Ramos (cell line): Measurements from ENCODE around the gene RNASE2.
"Not testable (repeated sequence)": the region's sequence is repeated elsewhere in the genome, so short reads cannot be mapped to it uniquely, and the experiment has no call there.

Experiments
- in situ Hi-C: fragments of 300-500 bp; cut with MboI; formaldehyde crosslinking; loops from one replicate; pipeline ENCODE4 v1.14.3; 2022; ENCODE audit warnings: low sequenced_read_pairs; ENCODE audit not compliant: unreplicated experiment

The RNASE2 gene

GRCh38 chr14:20980906-20981305 lies 25.6 kb downstream of the RNASE2 start:
- in situ Hi-C loops: no loop called here

DNA sequence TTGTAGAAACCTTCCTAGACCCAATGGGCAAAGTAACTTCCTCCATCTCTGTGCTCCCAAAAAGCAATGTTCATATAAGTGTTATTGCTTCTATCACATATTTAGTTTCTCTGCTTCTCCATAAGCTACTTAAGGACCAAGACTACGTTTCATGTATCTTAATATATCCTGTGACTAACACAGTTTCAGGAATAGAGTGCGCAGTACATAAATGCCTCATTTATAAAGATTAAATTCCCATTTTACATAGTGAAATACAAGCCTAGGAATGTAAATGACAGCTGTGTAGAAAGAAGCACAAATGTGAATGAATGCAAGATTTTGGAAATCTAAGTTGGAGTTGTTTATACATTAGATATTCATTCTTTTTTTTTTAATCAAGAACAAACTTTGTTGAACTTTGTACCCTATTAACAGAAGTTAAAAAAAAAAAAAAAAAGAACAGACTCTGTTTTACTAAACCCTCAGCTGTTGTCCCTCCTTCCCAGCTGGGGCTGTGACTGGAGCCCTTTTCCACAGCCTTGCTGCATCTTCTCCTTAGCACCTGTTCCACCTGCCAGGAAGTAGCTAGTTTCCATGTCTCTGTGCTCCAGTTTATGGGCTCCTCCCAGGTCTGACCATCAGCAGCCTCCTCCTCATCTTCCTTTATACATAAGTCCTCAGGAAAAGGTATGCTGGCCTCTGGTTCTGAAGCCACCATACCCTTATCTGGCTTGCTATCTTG lies 27.5 kb downstream of the RNASE2 start:
- in situ Hi-C loops: no loop called here

DNA sequence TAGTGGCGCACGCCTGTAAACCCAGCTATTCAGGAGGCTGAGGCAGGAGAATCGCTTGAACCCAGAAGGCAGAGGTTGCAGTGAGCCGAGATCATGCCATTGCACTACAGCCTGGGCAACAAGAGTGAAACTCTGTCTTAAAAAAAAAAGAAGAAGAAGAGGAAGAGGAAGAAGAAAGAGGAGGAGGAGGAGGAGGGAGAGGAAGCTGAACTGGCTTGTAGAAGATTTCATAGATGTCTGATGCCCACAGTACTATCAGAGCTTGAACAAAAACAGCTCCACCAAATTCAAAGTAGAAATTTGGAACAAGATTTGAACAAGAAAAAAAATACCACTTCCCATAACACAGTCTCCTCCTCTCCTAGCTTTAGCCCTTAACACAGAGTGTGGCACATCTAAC lies 30.4 kb downstream of the RNASE2 start:
- in situ Hi-C loops: not testable (repeated sequence)

GRCh38 chr14:20986811-20987210 lies 31.5 kb downstream of the RNASE2 start:
- in situ Hi-C loops: no loop called here

GRCh38 chr14:20988717-20989470 lies 33.6 kb downstream of the RNASE2 start:
- in situ Hi-C loops: no loop called here

DNA sequence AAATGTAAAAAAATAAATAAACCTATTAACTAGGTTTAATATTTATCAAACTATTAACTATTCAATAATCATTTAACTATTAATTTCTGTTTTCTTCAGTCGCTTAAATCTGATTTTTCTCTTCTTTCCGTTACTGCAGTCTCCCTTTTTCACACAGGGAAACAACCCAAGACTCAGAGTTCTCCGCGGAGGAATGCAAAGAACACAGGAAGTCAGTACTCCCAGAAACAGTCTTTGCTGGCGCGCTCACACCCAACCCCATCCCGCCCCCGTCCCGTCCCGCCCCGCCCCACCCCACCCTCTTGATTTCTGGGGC lies 34.1 kb downstream of the RNASE2 start:
- in situ Hi-C loops: no loop called here

GRCh38 chr14:20989787-20990600 lies 34.7 kb downstream of the RNASE2 start, which contains the start of gene METTL17:
METTL17 (plus strand) TSS chr14:20989980; CDS start chr14:20990003, 23 bp downstream.
- in situ Hi-C loops: no loop called here

GRCh38 chr14:20996521-20996920 lies 41.2 kb downstream of the RNASE2 start:
- in situ Hi-C loops: no loop called here

- in situ Hi-C loops: no loop called here
Measured at GRCh38 chr14:20997115-20997514, 41.8 kb downstream of the RNASE2 start.

- in situ Hi-C loops: no loop called here
Measured at GRCh38 chr14:20997564-20997963, 42.3 kb downstream of the RNASE2 start.

DNA sequence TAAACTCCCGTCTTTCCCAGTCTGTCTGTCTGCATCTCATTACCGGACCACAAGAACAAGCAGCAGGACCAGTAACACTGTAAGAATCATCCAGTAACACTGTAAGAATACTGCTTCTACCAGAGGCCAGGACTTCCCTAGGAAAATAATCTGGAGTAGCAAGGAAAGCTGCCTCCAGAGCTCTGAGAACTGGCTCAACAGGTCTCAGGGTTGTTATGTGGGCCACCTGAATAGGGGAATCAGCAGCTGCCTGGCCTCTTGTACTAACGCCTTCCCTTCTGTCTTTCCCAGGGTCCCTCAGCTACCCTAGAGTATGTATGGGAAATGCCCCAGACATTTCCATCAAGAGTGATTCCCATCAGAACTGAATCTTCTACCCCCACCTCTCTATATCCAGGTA lies 42.9 kb downstream of the RNASE2 start:
- in situ Hi-C loops: no loop called here

GRCh38 chr14:20998674-20999366 lies 43.5 kb downstream of the RNASE2 start, which contains the start of gene SLC39A2:
SLC39A2 (plus strand) TSS chr14:20999293; CDS start chr14:20999447, 154 bp downstream.
- in situ Hi-C loops: no loop called here

DNA sequence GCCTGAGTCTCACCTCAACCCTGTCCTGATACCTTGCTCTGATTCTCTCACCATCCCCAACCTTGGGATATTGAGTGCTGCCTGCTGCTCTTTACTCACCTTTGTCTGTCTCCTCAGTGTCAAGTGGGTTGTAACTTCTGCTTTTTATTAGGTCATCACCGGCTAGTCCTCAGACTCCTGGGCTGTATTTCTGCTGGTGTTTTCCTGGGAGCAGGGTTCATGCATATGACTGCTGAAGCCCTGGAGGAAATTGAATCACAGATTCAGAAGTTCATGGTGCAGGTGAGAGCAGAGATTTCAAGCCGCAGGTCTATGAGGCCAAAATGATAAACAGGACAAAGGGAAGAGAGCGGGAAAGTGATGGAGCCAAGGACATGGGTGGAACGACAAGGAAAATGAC lies 44.3 kb downstream of the RNASE2 start:
- in situ Hi-C loops: no loop called here

DNA sequence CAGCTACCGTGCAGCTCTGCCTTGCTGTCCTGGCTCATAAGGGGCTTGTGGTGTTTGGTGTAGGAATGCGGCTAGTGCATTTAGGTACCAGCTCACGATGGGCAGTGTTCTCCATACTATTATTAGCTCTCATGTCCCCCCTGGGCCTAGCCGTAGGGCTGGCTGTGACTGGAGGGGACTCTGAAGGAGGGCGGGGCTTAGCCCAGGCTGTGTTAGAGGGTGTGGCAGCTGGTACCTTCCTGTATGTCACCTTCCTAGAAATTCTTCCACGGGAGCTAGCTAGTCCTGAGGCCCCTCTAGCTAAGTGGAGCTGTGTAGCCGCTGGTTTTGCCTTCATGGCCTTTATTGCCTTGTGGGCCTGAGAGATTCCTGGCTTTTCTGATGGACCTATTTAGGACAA lies 45.9 kb downstream of the RNASE2 start:
- in situ Hi-C loops: no loop called here

GRCh38 chr14:21003788-21004346 lies 48.6 kb downstream of the RNASE2 start:
- in situ Hi-C loops: no loop called here
